Endothelial cell of hepatic sinusoid (primary cell): ENCODE measurements around the gene VTCN1.

Source experiments
- in situ Hi-C: cut with HindIII; loops from 2 replicates; pipeline ENCODE4 v1.10.0; 2017; ENCODE audit warnings: low sequenced_read_pairs

Gene VTCN1

DNA sequence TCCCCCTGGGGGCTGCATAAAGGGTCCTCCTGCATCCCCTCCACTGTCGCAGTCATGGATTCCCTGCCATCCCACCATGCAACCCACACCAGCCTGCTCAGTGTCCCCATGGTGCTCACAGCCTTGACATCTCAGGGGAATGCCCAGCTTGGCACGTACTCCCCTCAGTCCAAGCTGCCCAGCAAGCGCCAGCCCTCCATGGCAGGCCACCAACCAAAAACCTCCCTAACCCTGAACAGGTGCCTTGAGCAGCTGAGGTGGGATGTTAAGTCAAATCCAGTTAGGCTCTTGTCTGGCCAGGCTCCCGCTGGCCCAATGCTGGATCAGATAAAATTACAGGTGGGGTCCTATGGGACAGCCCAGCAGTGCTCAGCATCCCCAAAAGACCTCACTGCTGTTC lies 341 bp downstream of the VTCN1 start:
- in situ Hi-C loops, result no loop called here

DNA sequence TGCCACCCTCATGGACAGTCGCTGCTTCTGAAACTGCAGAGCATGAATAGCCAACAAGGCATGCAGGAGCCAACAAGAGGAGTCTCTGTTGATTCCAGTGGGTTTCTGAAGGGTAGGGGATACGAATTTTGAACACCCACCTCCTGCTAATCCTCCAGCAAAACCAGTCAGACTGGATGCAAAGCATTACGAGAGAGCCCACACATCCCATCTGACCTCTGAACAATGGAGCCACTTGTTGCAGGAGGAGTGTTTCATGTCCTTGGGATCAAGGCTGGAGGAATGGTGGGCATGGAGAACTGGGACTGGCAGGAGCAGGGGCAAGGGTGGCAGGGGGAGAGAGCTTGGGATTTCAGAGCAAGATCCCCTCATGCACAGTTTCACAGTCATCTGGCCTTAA lies 1.6 kb downstream of the VTCN1 start:
- in situ Hi-C loops, result no loop called here

- in situ Hi-C loops, result no loop called here
These were observed 2.1 kb downstream of the VTCN1 start for GRCh38 chr1:117208580-117208979.

GRCh38 chr1:117205368-117205767 lies 5.4 kb downstream of the VTCN1 start:
- in situ Hi-C loops, result no loop called here

- in situ Hi-C loops, result no loop called here
These were observed 8.9 kb downstream of the VTCN1 start for GRCh38 chr1:117201808-117202207.

DNA sequence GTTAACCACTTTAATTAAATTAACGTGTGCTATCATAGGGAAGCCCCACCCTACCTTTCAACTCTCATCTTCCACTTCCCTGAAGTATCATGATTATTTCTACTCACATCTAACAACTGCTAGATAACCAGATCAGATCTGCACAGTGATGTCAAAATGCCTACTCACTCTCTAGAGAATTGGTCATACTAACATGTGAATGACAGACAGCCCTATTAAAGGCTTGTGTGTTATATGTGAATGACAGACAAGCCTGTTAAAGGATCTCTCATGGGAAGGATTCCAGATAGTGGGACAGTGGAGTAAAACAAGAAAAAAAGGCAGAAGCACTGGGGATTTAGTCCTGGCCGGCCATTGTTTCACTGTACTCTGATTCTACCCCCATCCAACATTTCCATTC lies 12.6 kb downstream of the VTCN1 start:
- in situ Hi-C loops, result no loop called here

- in situ Hi-C loops, result loop anchor here (5.0 kb wide), 1 partner anchor 43 kb away; no protein-coding TSS in a partner anchor
These were observed 21.0 kb downstream of the VTCN1 start for GRCh38 chr1:117189726-117190125.

- in situ Hi-C loops, result loop anchor here (5.0 kb wide), 1 partner anchor 43 kb away; no protein-coding TSS in a partner anchor
These were observed 21.8 kb downstream of the VTCN1 start for GRCh38 chr1:117188816-117189437.

DNA sequence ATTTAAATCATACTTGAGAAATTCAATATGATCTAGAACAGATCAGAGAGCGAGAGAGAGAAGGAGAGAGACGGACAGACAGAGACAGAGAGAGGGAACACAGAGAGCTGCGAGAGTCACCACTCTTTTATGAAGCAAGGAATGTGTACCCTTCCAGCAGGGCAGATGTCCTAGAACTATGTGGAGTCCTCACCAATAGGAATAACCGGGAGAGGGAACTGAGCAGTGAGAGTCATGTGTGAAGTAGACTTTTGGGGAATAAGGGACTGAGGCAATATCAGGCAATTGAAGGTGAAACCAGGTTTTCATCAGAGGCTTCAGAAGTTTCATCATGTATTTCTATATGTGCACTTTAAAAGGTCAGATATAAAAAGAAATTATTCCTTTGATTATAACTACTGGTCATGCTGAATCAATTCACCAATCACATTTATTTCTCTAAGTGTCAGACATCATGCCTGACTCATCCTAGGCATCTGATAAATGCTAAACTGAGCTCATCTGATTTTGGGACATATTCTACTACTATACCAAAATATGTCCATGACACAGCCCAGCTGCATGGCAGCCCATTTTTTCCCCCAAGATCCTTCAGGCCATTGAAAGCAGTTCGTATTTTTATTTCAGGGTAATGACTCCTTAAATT lies 22.4 kb downstream of the VTCN1 start:
- in situ Hi-C loops, result loop anchor here (5.0 kb wide), 1 partner anchor 44 kb away; no protein-coding TSS in a partner anchor

- in situ Hi-C loops, result no loop called here
These were observed 27.6 kb downstream of the VTCN1 start for GRCh38 chr1:117183112-117183511.

DNA sequence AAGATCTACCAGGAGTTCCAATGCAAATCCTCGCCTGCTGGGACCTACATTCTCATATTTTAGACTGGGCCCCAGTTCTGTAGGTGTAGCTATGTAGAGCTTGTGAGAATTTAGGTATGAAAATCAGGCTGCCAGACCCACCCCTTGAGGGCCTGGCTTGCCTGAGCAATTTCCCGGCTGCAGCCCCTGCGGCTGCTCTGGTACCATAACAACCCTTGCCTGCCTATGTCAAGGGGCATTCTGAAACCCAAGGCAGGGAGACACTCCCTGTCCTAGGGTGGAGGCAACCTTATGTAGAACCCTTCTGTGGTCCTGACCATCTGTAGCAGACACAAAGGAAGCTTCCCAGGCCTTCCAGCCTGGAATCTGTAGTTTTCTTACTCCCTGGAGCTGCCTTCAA lies 28.4 kb downstream of the VTCN1 start:
- in situ Hi-C loops, result no loop called here

GRCh38 chr1:117181630-117182041 lies 29.1 kb downstream of the VTCN1 start:
- in situ Hi-C loops, result no loop called here

DNA sequence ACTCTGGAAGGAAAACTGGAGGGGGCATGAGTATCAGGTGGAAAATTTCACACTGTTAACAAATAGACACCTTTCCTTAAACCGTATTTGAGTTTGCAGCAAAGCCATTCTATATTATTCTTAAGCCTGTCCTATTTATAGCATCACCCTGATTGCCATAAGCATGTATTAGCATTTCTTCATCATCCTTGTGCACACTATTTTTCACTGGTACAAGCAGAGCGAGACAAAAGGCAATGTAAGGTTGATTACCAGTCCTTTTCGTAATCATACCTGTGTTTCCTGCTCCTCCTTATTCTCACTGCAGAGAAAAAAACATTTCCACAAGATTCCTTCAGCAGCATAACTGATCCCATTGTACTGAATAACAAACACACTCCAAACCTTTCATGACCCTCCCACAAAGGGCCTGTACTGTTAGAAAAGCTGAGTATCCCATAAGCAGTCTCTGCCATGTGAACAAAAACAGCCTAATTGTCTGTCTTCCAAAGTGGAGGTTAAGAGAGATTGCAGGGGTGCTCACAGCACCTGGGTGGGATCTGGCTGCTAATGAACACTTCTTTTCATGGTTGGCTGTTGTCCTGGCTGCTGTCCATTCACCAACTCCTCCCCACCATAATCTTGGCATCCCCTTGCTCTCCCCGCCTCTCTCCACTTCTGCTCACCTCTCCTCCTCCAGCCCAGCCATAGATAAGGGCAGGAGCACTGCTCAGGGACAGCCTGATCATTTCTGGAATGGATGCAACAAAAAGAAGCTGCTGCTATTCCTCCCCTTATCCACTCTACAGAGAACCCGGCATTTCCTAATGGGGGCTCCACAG lies 30.4 kb downstream of the VTCN1 start:
- in situ Hi-C loops, result no loop called here

DNA sequence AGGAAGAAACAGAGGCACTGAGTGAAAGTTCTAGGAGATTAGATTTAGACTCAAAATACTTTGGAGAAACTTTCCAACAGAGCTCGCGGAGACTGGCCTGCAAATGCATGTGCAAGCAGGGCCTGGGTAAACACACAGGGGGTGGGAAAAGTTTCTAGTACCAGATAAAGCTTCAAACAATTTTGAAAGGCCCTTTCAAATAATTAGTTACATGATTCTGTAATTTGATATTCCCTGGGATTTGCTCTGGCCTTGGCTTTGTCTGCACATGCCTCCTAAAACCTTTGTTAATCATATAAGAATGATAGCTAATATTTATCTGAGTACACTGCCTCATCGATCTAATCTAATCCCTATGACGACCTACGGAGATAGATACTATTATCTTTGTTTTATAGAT lies 31.3 kb downstream of the VTCN1 start:
- in situ Hi-C loops, result no loop called here

- in situ Hi-C loops, result no loop called here
These were observed 32.0 kb downstream of the VTCN1 start for GRCh38 chr1:117178756-117179155.

GRCh38 chr1:117177376-117177775 lies 33.4 kb downstream of the VTCN1 start:
- in situ Hi-C loops, result no loop called here

DNA sequence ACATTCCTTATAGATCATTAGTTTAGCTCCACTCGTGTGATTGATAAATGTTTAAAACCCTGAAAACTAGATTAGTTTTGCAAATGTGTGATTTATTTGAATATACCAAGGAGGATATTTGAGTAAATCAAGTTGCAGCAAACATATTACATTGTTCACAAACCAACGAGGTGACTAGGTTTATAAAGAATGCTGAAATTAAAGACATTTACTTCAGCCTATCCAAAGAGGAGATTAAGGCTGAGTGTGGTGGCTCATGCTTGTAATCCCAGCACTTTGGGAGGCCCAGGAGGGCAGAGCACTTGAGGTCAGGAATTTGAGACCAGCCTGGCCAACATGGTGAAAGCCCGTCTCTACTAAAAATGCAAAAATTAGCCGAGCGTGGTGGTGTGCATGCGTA lies 34.1 kb downstream of the VTCN1 start:
- in situ Hi-C loops, result no loop called here

GRCh38 chr1:117174851-117175250 lies 35.9 kb downstream of the VTCN1 start:
- in situ Hi-C loops, result no loop called here

GRCh38 chr1:117173691-117174090 lies 37.0 kb downstream of the VTCN1 start:
- in situ Hi-C loops, result no loop called here

- in situ Hi-C loops, result no loop called here
These were observed 37.7 kb downstream of the VTCN1 start for GRCh38 chr1:117173006-117173405.

DNA sequence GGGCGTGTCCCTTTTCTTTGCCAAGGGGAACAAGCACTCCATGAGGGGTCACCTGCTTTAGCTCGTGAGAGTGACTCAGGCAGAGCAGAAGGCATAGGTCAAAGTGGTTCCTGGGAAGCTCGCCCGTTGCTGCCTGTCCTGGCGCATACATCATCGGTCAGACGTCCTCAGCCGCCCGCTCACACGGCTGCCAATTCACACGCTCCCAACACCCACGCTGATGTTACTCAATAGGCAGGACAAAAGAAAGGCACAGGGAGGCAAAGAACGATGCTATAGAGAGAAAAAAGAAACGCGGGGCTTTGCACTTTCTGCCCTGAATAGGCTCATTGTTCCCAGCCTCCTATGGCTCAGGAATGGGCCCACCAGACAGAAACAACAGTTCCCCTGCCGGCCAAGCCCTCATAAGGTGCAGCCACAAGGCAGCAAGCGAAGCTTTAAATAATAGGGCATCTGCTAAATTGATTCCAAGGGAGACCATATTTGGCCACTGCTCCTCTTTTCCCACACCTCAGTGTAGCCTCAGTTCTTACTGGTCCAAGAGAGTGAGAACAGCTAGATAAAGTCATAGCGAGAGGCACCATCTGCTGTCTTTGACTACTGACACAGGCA lies 38.7 kb downstream of the VTCN1 start:
- in situ Hi-C loops, result no loop called here
